ENCODE data around the gene EIF3F. TPM values are rescaled to one million over a fixed set of nuclear protein-coding genes. Genes with fewer than 3 reads are reported as not detected.

EIF3F gene
- total and polyA plus RNA-seq, 10 of the 15 experiments (the other 5 are each of a cell fraction or from before 2014, with no cell fraction given), result 81.3 to 461 (median 213) TPM

DNA sequence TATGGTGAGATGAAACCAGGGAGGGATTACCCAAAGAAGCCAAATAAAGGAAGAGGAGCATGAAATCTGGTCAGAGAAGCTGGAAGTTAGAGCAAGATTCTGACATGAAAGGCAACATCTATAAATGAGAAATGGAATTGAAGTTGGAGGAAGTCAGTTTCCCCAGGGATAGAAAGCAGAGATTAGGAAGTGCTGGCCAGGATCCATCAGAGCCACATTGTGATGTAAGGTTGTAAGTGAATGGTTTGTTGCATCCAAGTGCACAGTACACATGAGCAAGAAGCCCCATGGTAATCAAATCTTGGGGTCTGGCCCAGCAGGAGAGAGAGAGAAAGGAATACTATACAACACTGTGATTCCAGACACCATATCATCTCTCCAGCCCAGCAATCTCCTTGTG is 15.3 kb upstream of the EIF3F start:
- no TSS peak for BruUV-seq (replicated peaks)
- Histone ChIP-seq H3K79me2 (ENCODE audit: control insufficient read depth, insufficient read depth, low read length) (no peaks in the 10 kb centered on the region), H3K9ac (ENCODE audit: control insufficient read depth, insufficient read depth, low read length) (no peak overlapping the region), H3K4me2 (ENCODE audit: control insufficient read depth, insufficient read depth) (no peak overlapping the region), H3K4me1 (ENCODE audit: control insufficient read depth, insufficient read depth, low read length) (no peaks in the 10 kb centered on the region), H3K9me3 (replicated peaks; ENCODE audit: control insufficient read depth, insufficient read depth, low read length) (no peaks in the 10 kb centered on the region), H2AFZ (ENCODE audit: control insufficient read depth, low read depth, low read length) (no peak overlapping the region), H3K4me3 (no peak overlapping the region), H4K20me1 (ENCODE audit: control insufficient read depth, insufficient read depth) (no peaks in the 10 kb centered on the region), H3K27ac (ENCODE audit: control insufficient read depth, insufficient read depth) (no peak overlapping the region), H3K27me3 (replicated peaks in 1 of 2; ENCODE audit: control insufficient read depth in 2 of 2, insufficient read depth in 2 of 2, low read length in 1 of 2) (no peaks in the 10 kb centered on the region), H3K36me3 (ENCODE audit: control insufficient read depth in 2 of 2, insufficient read depth in 2 of 2, low read length in 1 of 2) (no peaks in the 10 kb centered on the region)
- TF ChIP-seq JUNB (IDR thresholded peaks at IDR 0.05) (no peak), TBL1XR1 (IDR thresholded peaks at IDR 0.05; ENCODE audit: low read depth, low read length) (no peak), RCOR1 (conservative IDR thresholded peaks at IDR 0.05; ENCODE audit: low read depth, low read length) (no peak), ZSCAN29 (IDR thresholded peaks at IDR 0.05) (no peak), SPI1 (IDR thresholded peaks at IDR 0.05; ENCODE audit: borderline replicate concordance, insufficient read depth, low read depth, low read length) (no peak), KAT2A (conservative IDR thresholded peaks at IDR 0.05; ENCODE audit: control insufficient read depth, low read depth, low read length) (no peak), CBFB (IDR thresholded peaks at IDR 0.05; ENCODE audit: low read depth) (no peak), KDM1A (IDR thresholded peaks at IDR 0.05; ENCODE audit: borderline replicate concordance) (no peak), ETV6 (conservative IDR thresholded peaks at IDR 0.05 in 1 of 2, IDR thresholded peaks at IDR 0.05 in 1 of 2; ENCODE audit: borderline replicate concordance in 1 of 2, low read depth in 1 of 2) (no peak), NR2C1 (IDR thresholded peaks at IDR 0.05) (no peak), SIN3A (IDR thresholded peaks at IDR 0.05; ENCODE audit: low read depth, low read length) (no peak), NFXL1 (IDR thresholded peaks at IDR 0.05; ENCODE audit: borderline replicate concordance) (no peak), POLR2AphosphoS5 (IDR thresholded peaks at IDR 0.05; ENCODE audit: low read length) (no peak), NR2C2 (IDR thresholded peaks at IDR 0.05; ENCODE audit: borderline replicate concordance, control insufficient read depth, insufficient read length, low read depth) (no peak), SMARCA5 (IDR thresholded peaks at IDR 0.05) (no peak), NFYA (IDR thresholded peaks at IDR 0.05; ENCODE audit: borderline replicate concordance, low read depth, low read length) (no peak)
- TF ChIP-seq, protein P1, sequence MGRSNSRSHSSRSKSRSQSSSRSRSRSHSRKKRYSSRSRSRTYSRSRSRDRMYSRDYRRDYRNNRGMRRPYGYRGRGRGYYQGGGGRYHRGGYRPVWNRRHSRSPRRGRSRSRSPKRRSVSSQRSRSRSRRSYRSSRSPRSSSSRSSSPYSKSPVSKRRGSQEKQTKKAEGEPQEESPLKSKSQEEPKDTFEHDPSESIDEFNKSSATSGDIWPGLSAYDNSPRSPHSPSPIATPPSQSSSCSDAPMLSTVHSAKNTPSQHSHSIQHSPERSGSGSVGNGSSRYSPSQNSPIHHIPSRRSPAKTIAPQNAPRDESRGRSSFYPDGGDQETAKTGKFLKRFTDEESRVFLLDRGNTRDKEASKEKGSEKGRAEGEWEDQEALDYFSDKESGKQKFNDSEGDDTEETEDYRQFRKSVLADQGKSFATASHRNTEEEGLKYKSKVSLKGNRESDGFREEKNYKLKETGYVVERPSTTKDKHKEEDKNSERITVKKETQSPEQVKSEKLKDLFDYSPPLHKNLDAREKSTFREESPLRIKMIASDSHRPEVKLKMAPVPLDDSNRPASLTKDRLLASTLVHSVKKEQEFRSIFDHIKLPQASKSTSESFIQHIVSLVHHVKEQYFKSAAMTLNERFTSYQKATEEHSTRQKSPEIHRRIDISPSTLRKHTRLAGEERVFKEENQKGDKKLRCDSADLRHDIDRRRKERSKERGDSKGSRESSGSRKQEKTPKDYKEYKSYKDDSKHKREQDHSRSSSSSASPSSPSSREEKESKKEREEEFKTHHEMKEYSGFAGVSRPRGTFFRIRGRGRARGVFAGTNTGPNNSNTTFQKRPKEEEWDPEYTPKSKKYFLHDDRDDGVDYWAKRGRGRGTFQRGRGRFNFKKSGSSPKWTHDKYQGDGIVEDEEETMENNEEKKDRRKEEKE (IDR thresholded peaks at IDR 0.05), result no peak
- TF ChIP-seq, protein P2, sequence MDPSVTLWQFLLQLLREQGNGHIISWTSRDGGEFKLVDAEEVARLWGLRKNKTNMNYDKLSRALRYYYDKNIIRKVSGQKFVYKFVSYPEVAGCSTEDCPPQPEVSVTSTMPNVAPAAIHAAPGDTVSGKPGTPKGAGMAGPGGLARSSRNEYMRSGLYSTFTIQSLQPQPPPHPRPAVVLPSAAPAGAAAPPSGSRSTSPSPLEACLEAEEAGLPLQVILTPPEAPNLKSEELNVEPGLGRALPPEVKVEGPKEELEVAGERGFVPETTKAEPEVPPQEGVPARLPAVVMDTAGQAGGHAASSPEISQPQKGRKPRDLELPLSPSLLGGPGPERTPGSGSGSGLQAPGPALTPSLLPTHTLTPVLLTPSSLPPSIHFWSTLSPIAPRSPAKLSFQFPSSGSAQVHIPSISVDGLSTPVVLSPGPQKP (IDR thresholded peaks at IDR 0.05; ENCODE audit: low read depth, low read length), result no peak
- ATAC-seq, result no peak
- no peak for FAIRE-seq
- intact Hi-C loops (cut with micrococcal nuclease; ENCODE audit: unreplicated experiment) (no loop called here), in situ Hi-C loops (cut with MboI) (no loop called here)
- ChIA-PET POLR2A (no interaction called here), CTCF (interaction anchor here (0.5 kb wide), 1 partner anchor 578 kb away, joined by 3 read pairs; no protein-coding TSS in a partner anchor), SMC1A (ENCODE audit: uncharacterized antibody, unreplicated experiment) (no interaction called here), RAD21 (ENCODE audit: unreplicated experiment) (no interaction called here)
- no peak for DNase-seq (ENCODE audit: low read depth, low spot score)
